H9 (cell line): ENCODE measurements around the gene FTO. TPM values are rescaled to one million over a fixed set of nuclear protein-coding genes. Genes with fewer than 3 reads are reported as not detected.

Source experiments
- DNase-seq: peaks from one replicate; pipeline ENCODE4 v3.0.0-alpha.2; 2017
- H2AFZ ChIP-seq: one replicate; pipeline ENCODE4 v1.6.1; 2013; ENCODE audit warnings: mild to moderate bottlenecking, low read length, control low read depth, moderate library complexity
- H2AK5ac ChIP-seq: 2 replicates; pipeline ENCODE4 v1.6.1; 2013; ENCODE audit warnings: low read length, control low read depth, mixed read lengths; ENCODE audit not compliant: insufficient read length
- H2BK120ac ChIP-seq: one replicate; pipeline ENCODE4 v1.6.1; 2013; ENCODE audit warnings: low read depth, mild to moderate bottlenecking, low read length, control low read depth, inconsistent platforms; ENCODE audit not compliant: poor library complexity, severe bottlenecking
- H2BK12ac ChIP-seq: 2 replicates; pipeline ENCODE4 v1.6.1; 2013; ENCODE audit warnings: low read length, control low read depth, mixed read lengths, low read depth; ENCODE audit not compliant: insufficient read length
- H2BK15ac ChIP-seq: 2 replicates; pipeline ENCODE4 v1.6.1; 2013; ENCODE audit warnings: low read depth, low read length, control low read depth
- H2BK20ac ChIP-seq: one replicate; pipeline ENCODE4 v1.6.1; 2013; ENCODE audit warnings: low read depth, mild to moderate bottlenecking, low read length, control low read depth, inconsistent platforms; ENCODE audit not compliant: poor library complexity, severe bottlenecking
- H2BK5ac ChIP-seq: 2 replicates; pipeline ENCODE4 v1.6.1; 2013; ENCODE audit warnings: low read length, control low read depth, mixed read lengths; ENCODE audit not compliant: insufficient read length
- H3K14ac ChIP-seq: 2 replicates; pipeline ENCODE4 v1.6.1; 2013; ENCODE audit warnings: low read length, control low read depth; ENCODE audit not compliant: insufficient read depth
- H3K18ac ChIP-seq: 2 replicates; pipeline ENCODE4 v1.6.1; 2013; ENCODE audit warnings: low read depth, mild to moderate bottlenecking, mixed read lengths, low read length, control low read depth; ENCODE audit not compliant: insufficient read length
- H3K23ac ChIP-seq: 2 replicates; pipeline ENCODE4 v1.6.1; 2013; ENCODE audit warnings: low read length, control low read depth, mixed read lengths, low read depth; ENCODE audit not compliant: insufficient read length
- H3K23me2 ChIP-seq: 2 replicates; pipeline ENCODE4 v1.6.1; 2013; ENCODE audit warnings: low read depth, mild to moderate bottlenecking, mixed read lengths, low read length, control low read depth; ENCODE audit not compliant: insufficient read length, poor library complexity, severe bottlenecking
- H3K27ac ChIP-seq: 2 replicates; pipeline ENCODE4 v1.5.1; 2013; ENCODE audit warnings: low read length, control low read depth, mixed read lengths, low read depth; ENCODE audit not compliant: insufficient read length
- H3K27me3 ChIP-seq: 2 replicates; pipeline ENCODE4 v1.6.1; 2013; ENCODE audit warnings: low read length, control low read depth, inconsistent platforms; ENCODE audit not compliant: insufficient read depth
- H3K4ac ChIP-seq: 2 replicates; pipeline ENCODE4 v1.6.1; 2013; ENCODE audit warnings: low read depth, mild to moderate bottlenecking, control low read depth, inconsistent platforms, low read length, moderate library complexity
- H3K4me1 ChIP-seq: 2 replicates; pipeline ENCODE4 v1.6.1; 2013; ENCODE audit warnings: low read length, control low read depth, inconsistent platforms; ENCODE audit not compliant: insufficient read depth
- H3K4me2 ChIP-seq: 2 replicates; pipeline ENCODE4 v1.6.1; 2013; ENCODE audit warnings: low read length, control low read depth, mixed read lengths; ENCODE audit not compliant: insufficient read length, insufficient read depth
- H3K56ac ChIP-seq: 2 replicates; pipeline ENCODE4 v1.6.1; 2013; ENCODE audit warnings: low read depth, mild to moderate bottlenecking, mixed read lengths, low read length, control low read depth; ENCODE audit not compliant: insufficient read length
- H3K79me1 ChIP-seq: 2 replicates; pipeline ENCODE4 v1.6.1; 2013; ENCODE audit warnings: low read depth, mild to moderate bottlenecking, moderate library complexity, low read length, control low read depth, inconsistent platforms; ENCODE audit not compliant: insufficient read depth, poor library complexity, severe bottlenecking
- H3K79me2 ChIP-seq: 2 replicates; pipeline ENCODE4 v1.6.1; 2013; ENCODE audit warnings: low read length, control low read depth, inconsistent platforms; ENCODE audit not compliant: insufficient read depth
- H3K9ac ChIP-seq: 2 replicates; pipeline ENCODE4 v1.6.1; 2013; ENCODE audit warnings: low read length, control low read depth, mixed read lengths; ENCODE audit not compliant: insufficient read length; ENCODE audit errors: extremely low read depth
- H3K9me3 ChIP-seq: one replicate; pipeline ENCODE4 v1.6.1; 2013; ENCODE audit warnings: low read depth, low read length, inconsistent platforms; ENCODE audit not compliant: control insufficient read depth
- H3T11ph ChIP-seq: one replicate; pipeline ENCODE4 v1.6.1; 2013; ENCODE audit warnings: mild to moderate bottlenecking, low read length, control low read depth, inconsistent platforms
- H4K20me1 ChIP-seq: one replicate; pipeline ENCODE4 v1.6.1; 2013; ENCODE audit not compliant: control insufficient read depth, insufficient read length, insufficient read depth
- H4K5ac ChIP-seq: 2 replicates; pipeline ENCODE4 v1.6.1; 2013; ENCODE audit warnings: low read depth, mild to moderate bottlenecking, mixed read lengths, low read length, control low read depth; ENCODE audit not compliant: insufficient read length
- H4K8ac ChIP-seq: replicated peaks from 2 replicates; pipeline ENCODE4 v1.6.1; 2013; ENCODE audit warnings: low read length, control low read depth, mixed read lengths, low read depth; ENCODE audit not compliant: insufficient read length
- H4K91ac ChIP-seq: 2 replicates; pipeline ENCODE4 v1.6.1; 2013; ENCODE audit warnings: low read depth, mild to moderate bottlenecking, moderate library complexity, mixed read lengths, low read length, control low read depth; ENCODE audit not compliant: insufficient read length
- H3K27ac Mint-ChIP-seq, 3 experiments: 2 replicates in 2 of 3; 3 replicates in 1 of 3; pipeline ENCODE4 v1.8.0; 2020 to 2021; ENCODE audit warnings: mixed read lengths in 3 of 3, mild to moderate bottlenecking in 1 of 3, moderate library complexity in 1 of 3
- H3K27me3 Mint-ChIP-seq: 2 replicates; pipeline ENCODE4 v1.8.0; 2021; ENCODE audit warnings: low read depth, mild to moderate bottlenecking, moderate library complexity, mixed read lengths
- H3K36me3 Mint-ChIP-seq, 3 experiments: 2 replicates in 2 of 3; 3 replicates in 1 of 3; pipeline ENCODE4 v1.8.0; 2020 to 2021; ENCODE audit warnings: low read depth in 3 of 3, mixed read lengths in 3 of 3; ENCODE audit not compliant: insufficient read depth in 1 of 3
- H3K4me1 Mint-ChIP-seq, 2 experiments: 2 replicates each; pipeline ENCODE4 v1.8.0; 2020; ENCODE audit warnings: mixed read lengths in 2 of 2
- H3K4me3 Mint-ChIP-seq, 2 experiments: 2 replicates in 1 of 2; 3 replicates in 1 of 2; pipeline ENCODE4 v1.8.0; 2020 to 2021; ENCODE audit warnings: mild to moderate bottlenecking in 2 of 2, mixed read lengths in 2 of 2, moderate library complexity in 1 of 2
- H3K9me3 Mint-ChIP-seq, 2 experiments: 2 replicates in 1 of 2; 3 replicates in 1 of 2; pipeline ENCODE4 v1.8.0; 2020; ENCODE audit warnings: mild to moderate bottlenecking in 2 of 2, mixed read lengths in 2 of 2, moderate library complexity in 1 of 2
- WGBS: extraction: QIAGEN DNeasy Blood & Tissue Kit; methylation state at CpG from one replicate; pipeline ENCODE4 v1.1.7; 2013; ENCODE audit warnings: missing lambda C conversion rate, low lambda C conversion rate, mixed read lengths; ENCODE audit not compliant: insufficient read length; ENCODE audit errors: extremely low coverage; 5-methylcytosine and 5-hydroxymethylcytosine counted together
- total RNA-seq: library from RNA; stranded (reverse); gene quantifications from 2 replicates; pipeline ENCODE4 v1.2.1, GENCODE V29; 2021
- TF ChIP-seq, protein P1 (sequence below): fragments of 200-600 bp; sonication (generic); conservative IDR thresholded peaks from 3 replicates; pipeline ENCODE4 v1.8.0; 2021; ENCODE audit warnings: antibody characterized with exemption, mild to moderate bottlenecking

FTO gene
- total RNA-seq, 1 experiment from 2014 or later, result 67.9 TPM

DNA sequence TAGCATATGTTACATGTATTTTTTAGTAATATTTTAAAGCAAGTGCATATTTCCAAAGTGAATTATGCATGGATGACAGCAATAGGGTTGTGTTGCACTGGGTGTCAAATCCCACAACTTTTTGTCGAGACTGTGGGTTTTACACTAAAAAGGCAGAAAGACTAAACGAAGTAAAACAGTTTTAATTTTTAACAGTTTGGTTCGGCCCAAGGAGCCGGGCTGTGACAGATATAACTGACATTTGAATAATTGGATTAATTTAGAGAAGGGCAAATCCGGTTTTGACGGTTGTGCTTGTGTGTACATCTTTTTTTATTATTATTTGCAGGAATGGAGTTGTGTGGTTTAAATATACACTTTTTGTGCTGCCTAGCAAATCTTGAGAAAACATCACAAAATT is 263.6 kb downstream of the FTO start:
- no peak overlapping the region for H3K4me2 ChIP-seq
- H2BK20ac ChIP-seq, result no peak overlapping the region
- Mint-ChIP-seq H3K4me3 (no peak overlapping the region), H3K36me3 (peaks cover 0 to 2% (median 0%) of the 10 kb centered on the region in 3 experiments; a peak in 1 of 7 replicates), H3K27me3 (no peaks in the 10 kb centered on the region), H3K27ac (no peak overlapping the region), H3K9me3 (no peaks in the 10 kb centered on the region), H3K4me1 (peaks cover 15 to 17% of the 10 kb centered on the region in 2 experiments)
- H3K23me2 ChIP-seq, result no peaks in the 10 kb centered on the region
- no peaks in the 10 kb centered on the region for H3K79me1 ChIP-seq
- no peak overlapping the region for H4K5ac ChIP-seq
- H2BK120ac ChIP-seq, result no peak overlapping the region
- H2BK12ac ChIP-seq, result no peak overlapping the region
- no peak overlapping the region for H4K91ac ChIP-seq
- H2AFZ ChIP-seq, result no peak overlapping the region
- peaks cover 6% of the 10 kb centered on the region; the same call in 1 of the 2 replicates for H3K4me1 ChIP-seq
- no peak overlapping the region for H3K14ac ChIP-seq
- H4K20me1 ChIP-seq, result no peaks in the 10 kb centered on the region
- no peak overlapping the region for H3K56ac ChIP-seq
- no peaks in the 10 kb centered on the region for H3K27me3 ChIP-seq
- no peak overlapping the region for H4K8ac ChIP-seq
- no peak overlapping the region for H3T11ph ChIP-seq
- H3K23ac ChIP-seq, result no peak overlapping the region
- no peak overlapping the region for H3K4ac ChIP-seq
- no peak overlapping the region for H3K9ac ChIP-seq
- TF ChIP-seq, protein P1, sequence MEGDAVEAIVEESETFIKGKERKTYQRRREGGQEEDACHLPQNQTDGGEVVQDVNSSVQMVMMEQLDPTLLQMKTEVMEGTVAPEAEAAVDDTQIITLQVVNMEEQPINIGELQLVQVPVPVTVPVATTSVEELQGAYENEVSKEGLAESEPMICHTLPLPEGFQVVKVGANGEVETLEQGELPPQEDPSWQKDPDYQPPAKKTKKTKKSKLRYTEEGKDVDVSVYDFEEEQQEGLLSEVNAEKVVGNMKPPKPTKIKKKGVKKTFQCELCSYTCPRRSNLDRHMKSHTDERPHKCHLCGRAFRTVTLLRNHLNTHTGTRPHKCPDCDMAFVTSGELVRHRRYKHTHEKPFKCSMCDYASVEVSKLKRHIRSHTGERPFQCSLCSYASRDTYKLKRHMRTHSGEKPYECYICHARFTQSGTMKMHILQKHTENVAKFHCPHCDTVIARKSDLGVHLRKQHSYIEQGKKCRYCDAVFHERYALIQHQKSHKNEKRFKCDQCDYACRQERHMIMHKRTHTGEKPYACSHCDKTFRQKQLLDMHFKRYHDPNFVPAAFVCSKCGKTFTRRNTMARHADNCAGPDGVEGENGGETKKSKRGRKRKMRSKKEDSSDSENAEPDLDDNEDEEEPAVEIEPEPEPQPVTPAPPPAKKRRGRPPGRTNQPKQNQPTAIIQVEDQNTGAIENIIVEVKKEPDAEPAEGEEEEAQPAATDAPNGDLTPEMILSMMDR, result no peak
- H2BK15ac ChIP-seq, result no peak overlapping the region
- no CpG with 5 or more reads among the region's 6 CpGs for WGBS
- H3K79me2 ChIP-seq, result no peaks in the 10 kb centered on the region
- DNase-seq, result no peak
- H3K27ac ChIP-seq, result no peak overlapping the region
- H3K18ac ChIP-seq, result no peak overlapping the region
- no peaks in the 10 kb centered on the region for H3K9me3 ChIP-seq
- H2AK5ac ChIP-seq, result no peak overlapping the region
- no peak overlapping the region for H2BK5ac ChIP-seq
